ENCODE data around the gene TMBIM4. TPM values are rescaled to one million over a fixed set of nuclear protein-coding genes. Genes with fewer than 3 reads are reported as not detected.
A peak's percentile ranks its signal among the peaks of the same experiment; 100 is the strongest.
"Not testable (repeated sequence)": the region's sequence is repeated elsewhere in the genome, so short reads cannot be mapped to it uniquely, and the experiment has no call there.

TMBIM4 gene
- total RNA-seq, 6 experiments from 2014 or later = 72.3 to 88.9 (median 77.7) TPM

- WGBS (ENCODE audit: insufficient coverage, low coverage, low lambda C conversion rate, missing lambda C conversion rate) = 38% methylated on average over 21 of the region's 82 CpGs
- Histone ChIP-seq H3K4me3 (peak within 1 kb of the TSS; percentile 25 to 46 (median 37)), H3K9me3 (no peaks in the 10 kb centered on the region), H3K27ac (peak within 1 kb of the TSS; percentile 71 to 76 (median 73)), H3K27me3 (peaks cover 0 to 8% of the 10 kb centered on the region in 2 donors), H3K36me3 (no peaks in the 10 kb centered on the region), H3K4me1 (peaks cover 0 to 3% (median 0%) of the 10 kb centered on the region in 4 donors)
- ATAC-seq (peak; percentile 88 to 91 (median 90)), DNase-seq (peak; percentile 80 to 85 (median 84))
- intact Hi-C loops (cut with DNase I) = no loop called here
- TF ChIP-seq POLR2A (IDR thresholded peaks at IDR 0.05) = peak; percentile 91
- TF ChIP-seq CTCF (IDR thresholded peaks at IDR 0.05) = no peak
Observed at GRCh38 chr12:66188584-66189485, 19.0 kb upstream of the TMBIM4 start, which contains the start of gene IRAK3. IRAK3 (plus strand) TSS chr12:66189214; CDS start chr12:66189300, 86 bp downstream.

- intact Hi-C loops (cut with DNase I) = no loop called here
- ATAC-seq (no peak), DNase-seq (no peak)
- peak overlapping the region in 1 of 3 donors; percentile 76 for H3K27ac ChIP-seq
- H3K27me3 ChIP-seq = peaks cover 0 to 8% of the 10 kb centered on the region in 2 donors
- WGBS (ENCODE audit: insufficient coverage, low coverage, low lambda C conversion rate, missing lambda C conversion rate) = 53% methylated on average over 3 of the region's 4 CpGs
- no peaks in the 10 kb centered on the region for H3K36me3 ChIP-seq
- peaks cover 0 to 3% (median 0%) of the 10 kb centered on the region in 4 donors for H3K4me1 ChIP-seq
- no peaks in the 10 kb centered on the region for H3K9me3 ChIP-seq
- no peak overlapping the region for H3K4me3 ChIP-seq
- TF ChIP-seq CTCF (IDR thresholded peaks at IDR 0.05) = no peak
- TF ChIP-seq POLR2A (IDR thresholded peaks at IDR 0.05) = no peak
Observed at GRCh38 chr12:66187821-66188220, 18.0 kb upstream of the TMBIM4 start.

GRCh38 chr12:66187036-66187435 lies 17.2 kb upstream of the TMBIM4 start:
- Histone ChIP-seq H3K36me3 (no peaks in the 10 kb centered on the region), H3K4me1 (peaks cover 0 to 2% (median 0%) of the 10 kb centered on the region in 4 donors), H3K9me3 (no peaks in the 10 kb centered on the region), H3K27ac (peak overlapping the region in 1 of 3 donors; percentile 3), H3K4me3 (no peak overlapping the region), H3K27me3 (peaks cover 0 to 8% of the 10 kb centered on the region in 2 donors)
- DNase-seq (no peak), ATAC-seq (peak in 2 of 4 donors; percentile 9 to 14)
- 25% methylated on average over 2 of the region's 2 CpGs for WGBS (ENCODE audit: insufficient coverage, low coverage, low lambda C conversion rate, missing lambda C conversion rate)
- TF ChIP-seq POLR2A (IDR thresholded peaks at IDR 0.05) = no peak
- no peak for TF ChIP-seq CTCF (IDR thresholded peaks at IDR 0.05)
- intact Hi-C loops (cut with DNase I) = no loop called here

- ATAC-seq; intact Hi-C loops (cut with DNase I); H3K9me3 ChIP-seq; H3K27me3 ChIP-seq; H3K36me3 ChIP-seq; DNase-seq; H3K4me1 ChIP-seq; H3K27ac ChIP-seq; H3K4me3 ChIP-seq: not testable (repeated sequence)
- 57% methylated on average over 1 of the region's 3 CpGs for WGBS (ENCODE audit: insufficient coverage, low coverage, low lambda C conversion rate, missing lambda C conversion rate)
Observed at GRCh38 chr12:66184822-66185221, 15.0 kb upstream of the TMBIM4 start.

GRCh38 chr12:66182956-66183355 lies 13.2 kb upstream of the TMBIM4 start:
- no peaks in the 10 kb centered on the region for H3K4me1 ChIP-seq
- no peak for ATAC-seq
- 44% methylated on average over 3 of the region's 3 CpGs for WGBS (ENCODE audit: insufficient coverage, low coverage, low lambda C conversion rate, missing lambda C conversion rate)

More at GRCh38 chr12:66182956-66183355, 13.2 kb upstream of the TMBIM4 start:
- intact Hi-C loops (cut with DNase I) = no loop called here
- H3K4me3 ChIP-seq = no peak overlapping the region
- no peak for DNase-seq
- H3K9me3 ChIP-seq = no peaks in the 10 kb centered on the region
- no peaks in the 10 kb centered on the region for H3K36me3 ChIP-seq
- H3K27ac ChIP-seq = no peak overlapping the region
- TF ChIP-seq CTCF (IDR thresholded peaks at IDR 0.05) (no peak), POLR2A (IDR thresholded peaks at IDR 0.05) (no peak)
- peaks cover 0 to 4% of the 10 kb centered on the region in 2 donors for H3K27me3 ChIP-seq

All from right lobe of liver (tissue), 6 donors.